Activated CD4-positive, alpha-beta T cell treated with anti-CD3 and anti-CD28 coated beads for 1 hour (primary cell): Measurements from ENCODE around the gene GDF9.

Experiments used
- DNase-seq: peaks from one replicate; pipeline ENCODE4 v3.0.0-alpha.2; 2020

The GDF9 gene

GRCh38 chr5:132866342-132867045, at the start of gene GDF9, which contains the start of gene UQCRQ:
GDF9 (minus strand) TSS chr5:132866469; CDS start chr5:132864533, 1,936 bp downstream.
UQCRQ (plus strand) TSS chr5:132866642; CDS start chr5:132866882, 240 bp downstream.
- DNase-seq = peak; percentile 82

GRCh38 chr5:132915681-132916080, 49.4 kb upstream of the GDF9 start:
- no peak for DNase-seq

GRCh38 chr5:132909702-132910101, 43.4 kb upstream of the GDF9 start:
- DNase-seq = no peak

- no peak for DNase-seq
These were observed 40.9 kb upstream of the GDF9 start for GRCh38 chr5:132907161-132907560.

GRCh38 chr5:132905938-132906337, 39.7 kb upstream of the GDF9 start:
- no peak for DNase-seq

GRCh38 chr5:132901730-132902129, 35.5 kb upstream of the GDF9 start:
- no peak for DNase-seq

- DNase-seq = no peak
These were observed 34.8 kb upstream of the GDF9 start for GRCh38 chr5:132901036-132901435.

GRCh38 chr5:132898094-132898493, 31.8 kb upstream of the GDF9 start:
- no peak for DNase-seq

- no peak for DNase-seq
These were observed 30.4 kb upstream of the GDF9 start for GRCh38 chr5:132896685-132897084.

GRCh38 chr5:132895719-132896305, 29.5 kb upstream of the GDF9 start:
- DNase-seq = no peak

- no peak for DNase-seq
These were observed 24.5 kb upstream of the GDF9 start for GRCh38 chr5:132890817-132891216.

GRCh38 chr5:132889501-132889900, 23.2 kb upstream of the GDF9 start:
- no peak for DNase-seq

- no peak for DNase-seq
These were observed 21.0 kb upstream of the GDF9 start for GRCh38 chr5:132887283-132887682.

GRCh38 chr5:132886064-132886823, 20.0 kb upstream of the GDF9 start:
- DNase-seq = no peak

GRCh38 chr5:132884548-132884947, 18.3 kb upstream of the GDF9 start:
- DNase-seq = no peak

GRCh38 chr5:132883261-132883834, 17.1 kb upstream of the GDF9 start:
- no peak for DNase-seq

GRCh38 chr5:132877938-132878337, 11.7 kb upstream of the GDF9 start:
- DNase-seq = no peak

- DNase-seq = no peak
These were observed 11.2 kb upstream of the GDF9 start for GRCh38 chr5:132877466-132877865.

- no peak for DNase-seq
These were observed 9.9 kb upstream of the GDF9 start for GRCh38 chr5:132876020-132876759.

- no peak for DNase-seq
These were observed 7.6 kb upstream of the GDF9 start for GRCh38 chr5:132873930-132874271.

GRCh38 chr5:132873119-132873929, 7.1 kb upstream of the GDF9 start, which contains the start of gene LEAP2:
LEAP2 (plus strand) TSS chr5:132873668; CDS start chr5:132873695, 27 bp downstream.
- no peak for DNase-seq

- no peak for DNase-seq
These were observed 6.5 kb upstream of the GDF9 start for GRCh38 chr5:132872788-132873118.
